HG03575 (cell line): Measurements from ENCODE around the gene FRRS1L.

ENCODE experiments used
- ATAC-seq: cut with Tn5 transposase; IDR thresholded peaks from one replicate; pipeline ENCODE4 v1.9.1; 2021; ENCODE audit not compliant: unreplicated experiment, insufficient number of reproducible peaks, low FRiP score; ENCODE audit errors: extremely low read depth

FRRS1L gene

GRCh38 chr9:109179801-109180523 lies 12.9 kb upstream of the FRRS1L start:
- no peak for ATAC-seq

GRCh38 chr9:109176963-109177362 lies 9.9 kb upstream of the FRRS1L start:
- no peak for ATAC-seq

- no peak for ATAC-seq
These were observed 9.3 kb upstream of the FRRS1L start for GRCh38 chr9:109176386-109176785.

- ATAC-seq, result no peak
These were observed 5.9 kb upstream of the FRRS1L start for GRCh38 chr9:109172935-109173334.

GRCh38 chr9:109171926-109172325 lies 4.9 kb upstream of the FRRS1L start:
- no peak for ATAC-seq

- ATAC-seq, result no peak
These were observed 1.1 kb upstream of the FRRS1L start for GRCh38 chr9:109168170-109168569.

GRCh38 chr9:109167716-109168115 lies 667 bp upstream of the FRRS1L start:
- ATAC-seq, result no peak

GRCh38 chr9:109166171-109166770 lies 778 bp downstream of the FRRS1L start:
- no peak for ATAC-seq

- ATAC-seq, result no peak
These were observed 3.0 kb downstream of the FRRS1L start for GRCh38 chr9:109164042-109164441.

- no peak for ATAC-seq
These were observed 3.9 kb downstream of the FRRS1L start for GRCh38 chr9:109163194-109163593.

- ATAC-seq, result no peak
These were observed 4.4 kb downstream of the FRRS1L start for GRCh38 chr9:109162677-109163076.

- ATAC-seq, result no peak
These were observed 5.6 kb downstream of the FRRS1L start for GRCh38 chr9:109161471-109161870.

GRCh38 chr9:109159583-109159982 lies 7.5 kb downstream of the FRRS1L start:
- ATAC-seq, result no peak

- ATAC-seq, result no peak
These were observed 8.4 kb downstream of the FRRS1L start for GRCh38 chr9:109158651-109159050.

GRCh38 chr9:109156708-109157107 lies 10.3 kb downstream of the FRRS1L start:
- ATAC-seq, result no peak

- no peak for ATAC-seq
These were observed 16.0 kb downstream of the FRRS1L start for GRCh38 chr9:109150925-109151545.

GRCh38 chr9:109149722-109150121 lies 17.3 kb downstream of the FRRS1L start:
- ATAC-seq, result no peak

- ATAC-seq, result no peak
These were observed 18.0 kb downstream of the FRRS1L start for GRCh38 chr9:109149089-109149488.

- ATAC-seq, result no peak
These were observed 22.0 kb downstream of the FRRS1L start for GRCh38 chr9:109145051-109145450.

GRCh38 chr9:109143881-109144562 lies 23.0 kb downstream of the FRRS1L start:
- ATAC-seq, result no peak
